Measurements from ENCODE around the gene ZNF208.

The ZNF208 gene

DNA sequence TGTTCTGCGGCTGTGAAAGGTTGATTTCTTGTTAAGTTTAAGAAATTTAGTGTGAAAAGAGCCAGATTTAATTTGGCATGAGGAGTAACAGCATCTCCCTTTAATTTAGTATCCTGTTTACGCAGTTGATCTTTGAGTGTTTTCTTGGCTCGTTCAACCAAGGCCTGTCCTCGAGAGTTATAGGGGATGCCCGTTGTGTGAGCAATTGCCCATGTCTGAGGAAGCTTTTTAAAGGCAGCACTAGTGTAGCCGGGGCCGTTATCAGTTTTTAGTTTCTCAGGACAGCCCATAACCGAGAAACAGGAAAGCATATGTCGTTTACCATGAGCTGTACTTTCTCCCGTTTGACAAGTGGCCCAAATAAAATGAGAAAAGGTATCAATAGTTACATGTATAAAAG is 127.2 kb downstream of the ZNF208 start:
- no peak for DNase-seq
